HCT116 (cell line): ENCODE results near the gene OR13A1. TPM values are rescaled to one million over a fixed set of nuclear protein-coding genes. Genes with fewer than 3 reads are reported as not detected.

Experiments used
- ATAC-seq: fragments of 200-7000 bp; cut with Tn5 transposase; 2 replicates; pipeline ENCODE4 v1.9.1; 2020; ENCODE audit warnings: mild to moderate bottlenecking, moderate library complexity
- BruUV-seq: library from RNA; stranded (reverse); fragments of 400-500 nt; replicated peaks from 2 replicates; lab custom pipeline; 2021; lab: Mats Ljungman, UMichigan
- CTCF ChIA-PET: fragments of 300-600 bp; sonication (Branson Sonifier 250); formaldehyde crosslinking; loops from one replicate; lab custom pipeline; 2021; ENCODE audit warnings: antibody characterized with exemption; lab: Charles Lee
- POLR2A ChIA-PET: fragments of 300-600, 350-600 bp; sonication (Branson Sonifier 250); formaldehyde crosslinking; loops from one replicate; lab custom pipeline; 2021; ENCODE audit warnings: antibody characterized with exemption; lab: Charles Lee
- RAD21 ChIA-PET, 2 experiments: fragments of 300-600 bp; sonication (Branson Sonifier 250); formaldehyde crosslinking; loops; one replicate each; lab custom pipeline; 2023; ENCODE audit warnings: low total read pairs in 2 of 2; ENCODE audit not compliant: uncharacterized antibody in 2 of 2, unreplicated experiment in 2 of 2, low non-redundant PET in 1 of 2; lab: Charles Lee
- DNase-seq: peaks from one replicate; pipeline ENCODE4 v3.0.0-alpha.2; 2010; ENCODE audit warnings: low read depth, low spot score
- H2AFZ ChIP-seq: fragments of 200-600 bp; shearing (Covaris generic), sonication (generic); 2 replicates; pipeline ENCODE4 v1.6.1; 2017; ENCODE audit warnings: low read depth, mixed run types, mixed read lengths, antibody characterized with exemption, low read length; ENCODE audit not compliant: poor library complexity, severe bottlenecking
- H3K27ac ChIP-seq: 2 replicates; pipeline ENCODE4 v1.5.1; 2012; ENCODE audit warnings: low read depth, low read length
- H3K27me3 ChIP-seq: fragments of 200-600 bp; sonication (generic); 2 replicates; pipeline ENCODE4 v1.6.1; 2016; ENCODE audit warnings: mixed run types, low read length, mixed read lengths; ENCODE audit not compliant: insufficient read depth
- H3K36me3 ChIP-seq, 2 experiments: fragments of 200-500 bp in 1 of 2; fragments of 200-600 bp in 1 of 2; sonication (Bioruptor generic) in 1 of 2; sonication (generic) in 1 of 2; 2 replicates each; pipeline versions ENCODE4 v1.5.1 to v1.6.1; 2014 to 2016; ENCODE audit warnings: low read length in 2 of 2, inconsistent platforms in 1 of 2, mixed read lengths in 1 of 2, mixed run types in 1 of 2; ENCODE audit not compliant: insufficient read depth in 2 of 2, control insufficient read depth in 1 of 2
- H3K4me1 ChIP-seq, 2 experiments: fragments of 200-600 bp in 1 of 2; sonication (generic) in 1 of 2; 2 replicates each; pipeline versions ENCODE4 v1.5.1 to v1.6.1; 2012 to 2017; ENCODE audit warnings: low read length in 2 of 2, inconsistent platforms in 1 of 2, mild to moderate bottlenecking in 1 of 2, mixed read lengths in 1 of 2, mixed run types in 1 of 2, moderate library complexity in 1 of 2; ENCODE audit not compliant: insufficient read depth in 2 of 2, control insufficient read depth in 1 of 2
- H3K4me2 ChIP-seq: fragments of 200-600 bp; sonication (generic); 2 replicates; pipeline ENCODE4 v1.6.1; 2017; ENCODE audit warnings: mixed run types, low read length, mixed read lengths
- H3K4me3 ChIP-seq, 2 experiments: fragments of 200-600 bp in 1 of 2; sonication (generic) in 1 of 2; replicated peaks in 1 of 2; 2 replicates each; pipeline ENCODE4 v1.5.1; 2011 to 2016; ENCODE audit warnings: low read length in 2 of 2, control low read depth in 1 of 2, low read depth in 1 of 2, mild to moderate bottlenecking in 1 of 2, mixed read lengths in 1 of 2, mixed run types in 1 of 2
- H3K79me2 ChIP-seq: fragments of 200-600 bp; sonication (generic); 2 replicates; pipeline ENCODE4 v1.6.1; 2017; ENCODE audit warnings: mild to moderate bottlenecking, mixed run types, low read length, moderate library complexity, mixed read lengths; ENCODE audit not compliant: insufficient read depth
- H3K9ac ChIP-seq: fragments of 200-600 bp; sonication (generic); 2 replicates; pipeline ENCODE4 v1.6.1; 2016; ENCODE audit warnings: low read length, mixed read lengths
- H3K9me2 ChIP-seq: fragments of 200-600 bp; sonication (generic), shearing (Covaris generic); 2 replicates; pipeline ENCODE4 v1.6.1; 2017; ENCODE audit warnings: mixed run types, mild to moderate bottlenecking, moderate library complexity; ENCODE audit not compliant: insufficient read depth
- H3K9me3 ChIP-seq, 2 experiments: fragments of 200-500 bp in 1 of 2; fragments of 200-600 bp in 1 of 2; sonication (Bioruptor generic) in 1 of 2; sonication (generic) in 1 of 2; 2 replicates each; pipeline ENCODE4 v1.6.1; 2014 to 2017; ENCODE audit warnings: low read length in 2 of 2, mixed read lengths in 2 of 2, inconsistent platforms in 1 of 2, low read depth in 1 of 2, mild to moderate bottlenecking in 1 of 2, mixed run types in 1 of 2, moderate library complexity in 1 of 2; ENCODE audit not compliant: control insufficient read depth in 1 of 2, insufficient read depth in 1 of 2
- H4K20me1 ChIP-seq: fragments of 200-600 bp; sonication (generic), shearing (Covaris generic); 2 replicates; pipeline ENCODE4 v1.6.1; 2017; ENCODE audit warnings: mixed run types, mild to moderate bottlenecking, moderate library complexity; ENCODE audit not compliant: insufficient read depth
- CBX3 ChIP-seq: IDR thresholded peaks from 2 replicates; pipeline ENCODE4 v1.6.1; 2012; ENCODE audit warnings: low read depth
- CEBPB ChIP-seq: IDR thresholded peaks from 2 replicates; pipeline ENCODE4 v1.6.1; 2012; ENCODE audit warnings: low read depth
- EGR1 ChIP-seq: IDR thresholded peaks from 2 replicates; pipeline ENCODE4 v1.6.1; 2012; ENCODE audit warnings: low read depth
- ELF1 ChIP-seq: IDR thresholded peaks from 2 replicates; pipeline ENCODE4 v1.6.1; 2012; ENCODE audit warnings: low read depth, borderline replicate concordance
- POLR2A ChIP-seq: IDR thresholded peaks from 2 replicates; pipeline ENCODE4 v1.7.0; 2011; ENCODE audit warnings: borderline replicate concordance; ENCODE audit not compliant: insufficient read depth, insufficient read length; ENCODE audit errors: extremely low read depth
- POLR2AphosphoS5 ChIP-seq: IDR thresholded peaks from 2 replicates; pipeline ENCODE4 v1.6.1; 2011; ENCODE audit warnings: mild to moderate bottlenecking, low read depth, low read length, moderate library complexity
- RAD21 ChIP-seq: IDR thresholded peaks from 2 replicates; pipeline ENCODE4 v1.6.1; 2012; ENCODE audit warnings: low read depth, mild to moderate bottlenecking
- SRF ChIP-seq: IDR thresholded peaks from 2 replicates; pipeline ENCODE4 v1.6.1; 2012; ENCODE audit warnings: low read depth
- TCF7L2 ChIP-seq: IDR thresholded peaks from 2 replicates; pipeline ENCODE4 v1.7.0; 2011; ENCODE audit warnings: borderline replicate concordance, inconsistent platforms; ENCODE audit not compliant: insufficient read depth, insufficient read length; ENCODE audit errors: extremely low read depth
- YY1 ChIP-seq: IDR thresholded peaks from 2 replicates; pipeline ENCODE4 v1.6.1; 2011; ENCODE audit warnings: low read length, low read depth, moderate library complexity, mild to moderate bottlenecking; ENCODE audit not compliant: insufficient replicate concordance; ENCODE audit errors: extremely low read depth
- ZBTB33 ChIP-seq: IDR thresholded peaks from 2 replicates; pipeline ENCODE4 v1.6.1; 2011; ENCODE audit warnings: mild to moderate bottlenecking, low read length, moderate library complexity; ENCODE audit not compliant: insufficient replicate concordance; ENCODE audit errors: extremely low read depth
- ZFX ChIP-seq: fragments of 450-650 bp; IDR thresholded peaks from 2 replicates; pipeline ENCODE4 v1.6.1; 2017
- ZNF274 ChIP-seq: fragments of 200-500 bp; sonication (Bioruptor generic); IDR thresholded peaks from 2 replicates; pipeline ENCODE4 v1.6.1; 2014; ENCODE audit warnings: mild to moderate bottlenecking, low read depth, low read length, inconsistent platforms
- intact Hi-C: fragments of 100-400 bp; cut with micrococcal nuclease; formaldehyde crosslinking; loops from 2 replicates; pipeline ENCODE4 v1.10.0; 2022
- total RNA-seq: library from RNA; stranded (reverse); gene quantifications from one replicate; pipeline ENCODE4 v1.2.1, GENCODE V29; 2021; ENCODE audit not compliant: unreplicated experiment
- TF ChIP-seq, protein P1 (sequence below): IDR thresholded peaks from 2 replicates; pipeline ENCODE4 v1.6.1; 2012
- TF ChIP-seq, protein P2 (sequence below): IDR thresholded peaks from 2 replicates; pipeline ENCODE4 v1.6.1; 2012; ENCODE audit warnings: low read depth
- TF ChIP-seq, protein P3 (sequence below): IDR thresholded peaks from 2 replicates; pipeline ENCODE4 v1.6.1; 2012

Gene OR13A1
- total RNA-seq, 1 experiment from 2014 or later, result not detected

- CTCF ChIA-PET, result no interaction called here
- no peaks in the 10 kb centered on the region for H3K79me2 ChIP-seq
- POLR2A ChIA-PET, result no interaction called here
- no peak overlapping the region for H3K9ac ChIP-seq
- H3K27me3 ChIP-seq, result peaks cover 24% of the 10 kb centered on the region
- ATAC-seq (no peak), DNase-seq (no peak)
- H3K4me3 ChIP-seq, result no peak overlapping the region
- RAD21 ChIA-PET, result no interaction called here
- H3K9me2 ChIP-seq, result no peaks in the 10 kb centered on the region
- H2AFZ ChIP-seq, result no peak overlapping the region
- no peaks in the 10 kb centered on the region for H3K9me3 ChIP-seq
- no peaks in the 10 kb centered on the region for H3K4me1 ChIP-seq
- no peaks in the 10 kb centered on the region for H4K20me1 ChIP-seq
- intact Hi-C loops, result no loop called here
- no TSS peak for BruUV-seq
- H3K4me2 ChIP-seq, result no peak overlapping the region
- TF ChIP-seq ZFX (no peak), RAD21 (no peak), ZNF274 (no peak), YY1 (no peak), ELF1 (no peak), EGR1 (no peak), POLR2A (no peak), POLR2AphosphoS5 (no peak), CBX3 (no peak), ZBTB33 (no peak), SRF (no peak), CEBPB (no peak), TCF7L2 (no peak)
- TF ChIP-seq, protein P1, sequence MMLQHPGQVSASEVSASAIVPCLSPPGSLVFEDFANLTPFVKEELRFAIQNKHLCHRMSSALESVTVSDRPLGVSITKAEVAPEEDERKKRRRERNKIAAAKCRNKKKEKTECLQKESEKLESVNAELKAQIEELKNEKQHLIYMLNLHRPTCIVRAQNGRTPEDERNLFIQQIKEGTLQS, result no peak
- TF ChIP-seq, protein P2, sequence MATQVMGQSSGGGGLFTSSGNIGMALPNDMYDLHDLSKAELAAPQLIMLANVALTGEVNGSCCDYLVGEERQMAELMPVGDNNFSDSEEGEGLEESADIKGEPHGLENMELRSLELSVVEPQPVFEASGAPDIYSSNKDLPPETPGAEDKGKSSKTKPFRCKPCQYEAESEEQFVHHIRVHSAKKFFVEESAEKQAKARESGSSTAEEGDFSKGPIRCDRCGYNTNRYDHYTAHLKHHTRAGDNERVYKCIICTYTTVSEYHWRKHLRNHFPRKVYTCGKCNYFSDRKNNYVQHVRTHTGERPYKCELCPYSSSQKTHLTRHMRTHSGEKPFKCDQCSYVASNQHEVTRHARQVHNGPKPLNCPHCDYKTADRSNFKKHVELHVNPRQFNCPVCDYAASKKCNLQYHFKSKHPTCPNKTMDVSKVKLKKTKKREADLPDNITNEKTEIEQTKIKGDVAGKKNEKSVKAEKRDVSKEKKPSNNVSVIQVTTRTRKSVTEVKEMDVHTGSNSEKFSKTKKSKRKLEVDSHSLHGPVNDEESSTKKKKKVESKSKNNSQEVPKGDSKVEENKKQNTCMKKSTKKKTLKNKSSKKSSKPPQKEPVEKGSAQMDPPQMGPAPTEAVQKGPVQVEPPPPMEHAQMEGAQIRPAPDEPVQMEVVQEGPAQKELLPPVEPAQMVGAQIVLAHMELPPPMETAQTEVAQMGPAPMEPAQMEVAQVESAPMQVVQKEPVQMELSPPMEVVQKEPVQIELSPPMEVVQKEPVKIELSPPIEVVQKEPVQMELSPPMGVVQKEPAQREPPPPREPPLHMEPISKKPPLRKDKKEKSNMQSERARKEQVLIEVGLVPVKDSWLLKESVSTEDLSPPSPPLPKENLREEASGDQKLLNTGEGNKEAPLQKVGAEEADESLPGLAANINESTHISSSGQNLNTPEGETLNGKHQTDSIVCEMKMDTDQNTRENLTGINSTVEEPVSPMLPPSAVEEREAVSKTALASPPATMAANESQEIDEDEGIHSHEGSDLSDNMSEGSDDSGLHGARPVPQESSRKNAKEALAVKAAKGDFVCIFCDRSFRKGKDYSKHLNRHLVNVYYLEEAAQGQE, result no peak
- TF ChIP-seq, protein P3, sequence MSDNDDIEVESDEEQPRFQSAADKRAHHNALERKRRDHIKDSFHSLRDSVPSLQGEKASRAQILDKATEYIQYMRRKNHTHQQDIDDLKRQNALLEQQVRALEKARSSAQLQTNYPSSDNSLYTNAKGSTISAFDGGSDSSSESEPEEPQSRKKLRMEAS, result no peak
- H3K27ac ChIP-seq, result no peak overlapping the region
- H3K36me3 ChIP-seq, result no peaks in the 10 kb centered on the region; a peak in 1 of 4 replicates
Observed at GRCh38 chr10:45279682-45280081, 35.7 kb downstream of the OR13A1 start.
